CD4-positive, alpha-beta T cell (primary cell): Measurements from ENCODE around the gene TULP4. TPM values are rescaled to one million over a fixed set of nuclear protein-coding genes. Genes with fewer than 3 reads are reported as not detected.

Source experiments
- ATAC-seq: fragments of 200-7000 bp; cut with Tn5 transposase; one replicate; pipeline ENCODE4 v1.10.0; 2022; ENCODE audit warnings: mild to moderate bottlenecking; ENCODE audit not compliant: poor library complexity
- CTCF ChIA-PET: fragments of 350-600 bp; sonication (Branson Sonifier 250); formaldehyde crosslinking; loops from one replicate; lab custom pipeline; 2021; ENCODE audit warnings: antibody characterized with exemption, inconsistent platforms; lab: Charles Lee
- POLR2A ChIA-PET: fragments of 350-600 bp; sonication (Branson Sonifier 250); formaldehyde crosslinking; loops from one replicate; lab custom pipeline; 2021; ENCODE audit warnings: antibody characterized with exemption, inconsistent platforms; lab: Charles Lee
- DNase-seq, 14 experiments: peaks; one replicate each; pipeline ENCODE4 v3.0.0-alpha.2; 2013 to 2020; ENCODE audit warnings: mixed read lengths in 2 of 14
- H3K27ac ChIP-seq, 2 donors: one replicate each; pipeline versions ENCODE4 v1.5.1 to v1.7.0; 2013; ENCODE audit warnings: low read length in 2 of 2, low read depth in 1 of 2, mild to moderate bottlenecking in 1 of 2
- H3K27me3 ChIP-seq, 2 experiments: 1 replicate in 1 of 2; 2 replicates in 1 of 2; pipeline versions ENCODE4 v1.6.1 to v1.7.0; 2013; ENCODE audit warnings: low read length in 2 of 2, control low read depth in 1 of 2, mild to moderate bottlenecking in 1 of 2, moderate library complexity in 1 of 2; ENCODE audit not compliant: insufficient read depth in 2 of 2, control insufficient read depth in 1 of 2
- H3K36me3 ChIP-seq: one replicate; pipeline ENCODE4 v1.6.1; 2013; ENCODE audit warnings: low read length, control low read depth; ENCODE audit not compliant: insufficient read depth
- H3K4me1 ChIP-seq: one replicate; pipeline ENCODE4 v1.6.1; 2013; ENCODE audit warnings: low read length, control low read depth; ENCODE audit not compliant: insufficient read depth
- H3K4me3 ChIP-seq: one replicate; pipeline ENCODE4 v1.5.1; 2013; ENCODE audit warnings: mild to moderate bottlenecking, low read length, moderate library complexity
- H3K9me3 ChIP-seq, 2 experiments: 1 replicate in 1 of 2; 2 replicates in 1 of 2; pipeline versions ENCODE4 v1.6.1 to v1.7.0; 2013; ENCODE audit warnings: low read length in 2 of 2, mild to moderate bottlenecking in 2 of 2, control low read depth in 1 of 2, moderate library complexity in 1 of 2; ENCODE audit not compliant: control insufficient read depth in 1 of 2, insufficient read depth in 1 of 2
- H3K27ac Mint-ChIP-seq: one replicate; pipeline ENCODE4 v1.8.0; 2020; ENCODE audit warnings: mixed read lengths
- H3K27me3 Mint-ChIP-seq: one replicate; pipeline ENCODE4 v1.8.0; 2021; ENCODE audit warnings: mixed read lengths
- H3K36me3 Mint-ChIP-seq: one replicate; pipeline ENCODE4 v1.8.0; 2021; ENCODE audit warnings: low read depth, mixed read lengths
- H3K4me1 Mint-ChIP-seq: one replicate; pipeline ENCODE4 v1.8.0; 2021; ENCODE audit warnings: low read depth, mixed read lengths
- H3K4me3 Mint-ChIP-seq: one replicate; pipeline ENCODE4 v1.8.0; 2020; ENCODE audit warnings: mild to moderate bottlenecking, mixed read lengths
- H3K9me3 Mint-ChIP-seq: one replicate; pipeline ENCODE4 v1.8.0; 2020; ENCODE audit warnings: mixed read lengths
- intact Hi-C, 2 experiments: fragments of 100-400 bp; cut with DNase I in 1 of 2; cut with micrococcal nuclease in 1 of 2; formaldehyde crosslinking; loops; one replicate each; pipeline versions ENCODE4 v1.15.1 to v1.9.0; 2023 to 2025; cut with DNase I, micrococcal nuclease
- total RNA-seq, 174 experiments: library from RNA in 2 of 174; stranded (reverse) in 2 of 174; gene quantifications; one replicate each; pipeline ENCODE4 v1.2.3 and lab custom pipeline; 2021 to 2026
- TF ChIP-seq, protein P1 (sequence below): fragments of 200-600 bp; IDR thresholded peaks from one replicate; pipeline ENCODE4 v1.8.0; 2022; ENCODE audit warnings: antibody characterized with exemption, mild to moderate bottlenecking

The TULP4 gene
- total RNA-seq, 2 experiments from 2014 or later, result 66.1 to 68.2 TPM

DNA sequence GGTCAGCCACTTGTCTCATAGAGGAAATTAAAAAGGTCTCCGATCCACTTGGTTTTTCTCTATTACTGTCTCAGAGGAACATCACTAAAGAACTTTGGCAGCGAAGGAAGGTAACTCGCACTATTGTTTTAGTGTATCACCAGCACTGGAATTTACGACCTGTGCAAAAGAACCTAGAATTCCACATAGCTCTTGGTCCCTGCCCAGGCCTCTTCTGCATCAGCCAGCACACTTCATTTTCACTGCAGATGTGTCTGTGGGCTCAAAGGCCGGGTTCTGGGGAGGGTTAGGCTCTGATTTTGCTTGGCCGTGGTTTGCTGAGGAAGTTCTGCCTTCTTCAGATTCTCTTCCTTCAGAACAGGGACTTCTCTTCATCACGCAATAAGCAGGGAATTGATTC is 144.9 kb downstream of the TULP4 start:
- ChIA-PET POLR2A (no interaction called here), CTCF (no interaction called here)
- Mint-ChIP-seq H3K27ac (no peak overlapping the region), H3K36me3 (peaks cover 69% of the 10 kb centered on the region), H3K27me3 (no peaks in the 10 kb centered on the region), H3K9me3 (no peaks in the 10 kb centered on the region), H3K4me1 (no peaks in the 10 kb centered on the region), H3K4me3 (no peak overlapping the region)
- TF ChIP-seq, protein P1, sequence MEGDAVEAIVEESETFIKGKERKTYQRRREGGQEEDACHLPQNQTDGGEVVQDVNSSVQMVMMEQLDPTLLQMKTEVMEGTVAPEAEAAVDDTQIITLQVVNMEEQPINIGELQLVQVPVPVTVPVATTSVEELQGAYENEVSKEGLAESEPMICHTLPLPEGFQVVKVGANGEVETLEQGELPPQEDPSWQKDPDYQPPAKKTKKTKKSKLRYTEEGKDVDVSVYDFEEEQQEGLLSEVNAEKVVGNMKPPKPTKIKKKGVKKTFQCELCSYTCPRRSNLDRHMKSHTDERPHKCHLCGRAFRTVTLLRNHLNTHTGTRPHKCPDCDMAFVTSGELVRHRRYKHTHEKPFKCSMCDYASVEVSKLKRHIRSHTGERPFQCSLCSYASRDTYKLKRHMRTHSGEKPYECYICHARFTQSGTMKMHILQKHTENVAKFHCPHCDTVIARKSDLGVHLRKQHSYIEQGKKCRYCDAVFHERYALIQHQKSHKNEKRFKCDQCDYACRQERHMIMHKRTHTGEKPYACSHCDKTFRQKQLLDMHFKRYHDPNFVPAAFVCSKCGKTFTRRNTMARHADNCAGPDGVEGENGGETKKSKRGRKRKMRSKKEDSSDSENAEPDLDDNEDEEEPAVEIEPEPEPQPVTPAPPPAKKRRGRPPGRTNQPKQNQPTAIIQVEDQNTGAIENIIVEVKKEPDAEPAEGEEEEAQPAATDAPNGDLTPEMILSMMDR, result no peak
- H3K4me1 ChIP-seq, result no peaks in the 10 kb centered on the region
- DNase-seq, result no peak
- ATAC-seq, result no peak
- H3K9me3 ChIP-seq, result no peaks in the 10 kb centered on the region
- no peak overlapping the region for H3K27ac ChIP-seq
- H3K27me3 ChIP-seq, result no peaks in the 10 kb centered on the region
- H3K36me3 ChIP-seq, result peaks cover 30% of the 10 kb centered on the region
- no peak overlapping the region for H3K4me3 ChIP-seq
- intact Hi-C loops, result no loop called here

DNA sequence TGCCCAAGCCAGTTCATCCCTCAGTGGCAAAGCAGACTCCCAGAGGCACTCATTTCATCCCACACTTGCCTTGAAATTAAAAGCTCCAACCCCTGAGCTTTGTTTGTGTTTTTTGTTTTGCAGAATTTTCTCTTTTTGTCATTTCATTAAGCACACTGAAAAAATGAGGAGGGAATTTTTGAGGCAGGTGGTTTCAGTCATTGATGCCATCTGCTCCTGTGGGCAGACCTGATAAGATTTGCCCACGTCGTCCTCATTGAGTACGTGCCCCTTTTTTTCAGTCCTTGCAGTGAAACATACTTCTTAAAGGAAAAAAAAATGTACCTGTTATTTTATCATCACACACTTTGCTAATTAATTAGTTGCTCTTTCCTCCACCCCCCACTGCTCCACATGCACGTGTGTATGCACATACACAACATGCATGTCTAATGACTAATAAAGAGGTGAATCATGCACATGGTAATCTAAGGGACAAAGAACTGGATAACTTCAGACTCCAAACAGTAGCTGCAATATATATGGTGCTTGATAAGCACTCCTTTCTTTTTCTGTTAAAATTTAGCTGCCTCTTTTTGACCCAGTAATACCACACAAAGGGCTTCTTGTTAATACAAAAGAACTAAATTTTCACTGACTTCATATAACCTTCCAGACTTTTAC is 145.5 kb downstream of the TULP4 start:
- H3K4me1 ChIP-seq, result no peaks in the 10 kb centered on the region
- no peak overlapping the region for H3K4me3 ChIP-seq
- Mint-ChIP-seq H3K4me1 (no peaks in the 10 kb centered on the region), H3K4me3 (no peak overlapping the region), H3K36me3 (peaks cover 66% of the 10 kb centered on the region), H3K9me3 (no peaks in the 10 kb centered on the region), H3K27ac (no peak overlapping the region), H3K27me3 (no peaks in the 10 kb centered on the region)
- CTCF ChIA-PET, result no interaction called here
- H3K9me3 ChIP-seq, result no peaks in the 10 kb centered on the region
- intact Hi-C loops, result no loop called here
- no peaks in the 10 kb centered on the region for H3K27me3 ChIP-seq
- no peak for DNase-seq
- TF ChIP-seq, protein P1, result no peak
- no peak for ATAC-seq
- POLR2A ChIA-PET, result no interaction called here
- peaks cover 24% of the 10 kb centered on the region for H3K36me3 ChIP-seq
- H3K27ac ChIP-seq, result no peak overlapping the region

DNA sequence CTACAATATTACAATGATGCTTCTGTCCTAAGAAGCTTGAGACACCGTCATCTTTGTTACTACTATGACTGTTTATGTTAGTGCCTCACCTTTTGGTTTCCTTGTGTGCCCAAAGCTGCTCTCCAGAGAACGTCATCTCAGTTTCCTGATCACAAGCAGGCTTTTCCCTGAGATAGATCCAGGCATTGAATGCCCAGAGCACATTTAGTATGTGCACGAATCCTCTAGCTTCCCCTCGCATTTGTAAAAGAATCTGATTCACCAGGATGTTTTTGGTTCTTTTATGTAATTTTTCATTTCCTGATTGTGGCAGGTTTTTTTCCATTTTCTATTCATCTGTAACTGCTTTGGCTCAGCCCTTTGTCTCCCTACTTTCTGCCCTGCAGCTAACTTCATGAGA is 147.5 kb downstream of the TULP4 start:
- intact Hi-C loops, result no loop called here
- peaks cover 79% of the 10 kb centered on the region for H3K36me3 Mint-ChIP-seq
- Histone ChIP-seq H3K27me3 (no peaks in the 10 kb centered on the region), H3K9me3 (no peaks in the 10 kb centered on the region), H3K27ac (no peak overlapping the region), H3K36me3 (peaks cover 36% of the 10 kb centered on the region), H3K4me3 (no peak overlapping the region), H3K4me1 (no peaks in the 10 kb centered on the region)
- no peaks in the 10 kb centered on the region for H3K27me3 Mint-ChIP-seq
- ATAC-seq (no peak), DNase-seq (no peak)
- TF ChIP-seq, protein P1, result no peak
- POLR2A ChIA-PET, result no interaction called here
- H3K4me3 Mint-ChIP-seq, result no peak overlapping the region
- no peaks in the 10 kb centered on the region for H3K9me3 Mint-ChIP-seq
- H3K27ac Mint-ChIP-seq, result no peak overlapping the region
- no peaks in the 10 kb centered on the region for H3K4me1 Mint-ChIP-seq
- CTCF ChIA-PET, result no interaction called here
